HG03439 (cell line): ENCODE measurements around the gene JAML.

Experiments used
- ATAC-seq: cut with Tn5 transposase; IDR thresholded peaks from one replicate; pipeline ENCODE4 v1.9.1; 2021; ENCODE audit warnings: mild to moderate bottlenecking, moderate library complexity; ENCODE audit not compliant: unreplicated experiment

The JAML gene

DNA sequence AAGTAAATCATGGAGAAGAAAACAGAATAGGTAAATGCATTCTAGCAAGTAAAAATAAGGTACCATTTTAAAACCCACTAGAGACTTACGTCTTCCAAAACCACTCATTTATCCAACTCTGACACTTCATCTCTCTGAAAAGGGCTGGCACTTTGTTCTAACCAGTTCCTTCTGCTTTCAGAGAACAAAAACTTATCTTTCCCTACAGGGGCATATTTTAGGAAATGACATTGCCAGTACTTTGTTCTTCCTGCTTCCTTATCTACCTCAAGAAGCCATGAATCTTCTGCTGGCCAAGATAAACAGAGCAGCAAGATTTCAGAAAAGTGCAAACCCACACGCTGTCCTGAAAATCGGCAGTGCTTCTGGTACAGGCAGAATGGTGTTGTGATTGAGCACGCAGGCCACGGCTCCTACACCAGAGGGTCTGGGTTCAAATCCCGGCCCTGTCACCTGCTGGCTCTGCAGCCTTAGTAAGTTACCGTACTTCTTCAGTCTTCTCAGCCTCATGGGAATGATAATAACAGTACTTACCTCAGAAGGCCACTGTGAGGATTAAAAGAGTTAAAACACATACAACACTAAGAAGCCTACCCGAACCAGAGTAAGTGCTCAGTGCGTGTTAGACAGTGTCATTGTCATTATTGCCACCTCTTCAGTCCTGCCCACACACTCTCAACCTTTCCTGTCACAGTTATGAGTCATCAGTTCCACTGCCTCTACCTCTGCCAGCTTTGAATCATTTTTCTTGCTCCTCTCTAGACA is 16.4 kb upstream of the JAML start:
- ATAC-seq, result peak; percentile 88

DNA sequence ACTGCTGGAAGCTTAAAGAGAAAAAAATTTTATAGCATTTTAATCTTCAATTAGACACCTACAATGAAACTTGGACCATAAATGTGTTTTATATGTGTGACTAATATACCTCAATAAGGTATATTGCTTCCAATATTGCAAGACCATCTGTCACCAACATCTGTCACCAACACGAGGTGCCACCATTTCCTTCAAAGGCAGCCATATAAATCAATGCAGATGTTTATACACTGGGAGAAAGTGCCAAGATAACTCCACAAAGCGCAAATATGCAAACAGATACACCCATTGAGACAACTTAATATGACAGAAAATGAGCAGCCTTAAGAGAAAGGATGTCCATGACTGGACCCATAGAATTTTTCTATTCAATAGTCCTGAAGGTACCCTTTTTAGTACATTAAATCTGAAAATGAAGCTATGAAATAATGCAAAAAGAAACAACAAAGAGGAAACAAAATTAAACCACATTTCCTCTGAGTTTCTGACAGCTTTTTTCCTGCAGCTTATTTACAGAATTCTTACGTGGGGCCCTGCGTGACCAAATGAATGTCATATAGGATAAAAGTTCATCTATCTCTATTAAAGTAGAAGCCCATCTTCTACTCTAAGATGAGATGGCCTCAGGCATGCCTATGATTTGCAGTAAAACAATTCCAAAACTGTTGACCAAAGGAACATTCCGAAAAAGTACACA is 14.8 kb upstream of the JAML start:
- no peak for ATAC-seq

DNA sequence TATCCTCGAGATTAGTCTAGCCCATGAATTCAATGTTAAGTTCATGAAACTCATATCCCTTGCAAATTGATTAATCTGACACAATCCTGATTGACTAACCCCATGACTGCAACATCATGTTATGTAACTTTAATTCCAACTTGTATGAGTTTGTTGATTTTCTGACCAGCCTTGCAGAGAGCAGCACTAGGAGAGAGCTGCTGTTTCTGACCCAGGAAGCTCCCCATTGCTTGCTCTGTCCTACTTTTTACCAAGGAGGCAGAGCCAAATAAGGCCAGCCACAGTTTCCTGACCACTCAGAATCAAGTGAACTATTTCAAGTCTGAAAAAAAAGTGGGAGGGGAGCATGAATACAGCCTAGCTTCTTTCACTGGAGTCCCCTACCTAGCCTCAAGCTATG is 14.1 kb upstream of the JAML start:
- no peak for ATAC-seq

DNA sequence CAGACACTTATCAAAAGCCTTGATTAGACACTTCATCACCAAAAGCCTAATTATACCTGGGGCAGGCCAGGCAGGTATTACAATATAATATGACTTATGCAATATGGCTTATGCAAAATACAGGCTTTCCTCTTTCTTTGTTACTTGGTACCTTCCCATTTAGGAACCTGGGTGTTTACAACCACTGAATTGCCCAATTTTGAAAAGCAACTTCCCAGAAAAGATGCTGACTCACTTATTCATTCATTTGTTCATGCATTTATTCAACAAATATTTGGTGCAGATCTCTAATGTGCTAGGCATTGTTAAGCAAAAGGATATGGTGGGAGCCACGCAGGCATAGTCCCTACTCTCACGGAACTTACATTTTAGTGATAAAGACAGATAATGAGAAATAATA is 13.6 kb upstream of the JAML start:
- no peak for ATAC-seq

DNA sequence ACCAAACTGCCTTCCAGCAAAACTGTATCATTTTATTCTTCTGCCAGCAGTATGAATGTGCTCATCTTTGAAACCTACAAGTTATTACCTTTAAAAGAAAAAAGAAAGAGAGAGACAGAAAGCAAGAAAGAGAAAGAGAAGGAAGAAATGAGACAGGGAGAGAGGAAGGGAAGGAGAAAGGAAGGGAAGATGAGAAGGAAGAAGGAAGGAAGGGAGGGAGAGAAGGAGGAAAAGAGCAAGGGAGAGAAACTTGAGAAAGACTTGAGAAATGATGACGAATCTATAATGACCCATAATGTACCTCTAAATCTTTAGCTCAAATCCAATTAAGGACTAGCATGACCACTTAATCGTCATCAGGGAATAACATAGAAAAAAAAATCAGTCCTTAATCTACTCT is 11.4 kb upstream of the JAML start:
- ATAC-seq, result no peak

DNA sequence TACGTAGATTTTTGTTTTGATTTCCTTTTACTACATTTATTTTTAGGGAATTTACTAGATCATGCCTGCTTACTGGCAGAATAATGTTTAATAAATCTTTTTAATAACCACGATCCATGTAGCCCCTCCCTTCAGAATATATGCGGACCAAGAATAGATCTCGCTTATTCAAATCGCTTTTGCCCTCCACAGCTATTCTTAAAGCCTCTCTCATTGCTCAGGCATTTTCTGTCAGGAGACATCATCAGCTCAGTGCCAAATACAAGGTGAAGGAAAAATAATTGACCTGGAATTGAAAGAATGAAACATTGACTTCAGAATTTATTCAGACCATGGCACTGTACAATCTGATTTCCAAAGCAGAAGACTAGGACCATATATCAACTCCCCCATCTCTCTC is 10.0 kb upstream of the JAML start:
- ATAC-seq, result no peak

DNA sequence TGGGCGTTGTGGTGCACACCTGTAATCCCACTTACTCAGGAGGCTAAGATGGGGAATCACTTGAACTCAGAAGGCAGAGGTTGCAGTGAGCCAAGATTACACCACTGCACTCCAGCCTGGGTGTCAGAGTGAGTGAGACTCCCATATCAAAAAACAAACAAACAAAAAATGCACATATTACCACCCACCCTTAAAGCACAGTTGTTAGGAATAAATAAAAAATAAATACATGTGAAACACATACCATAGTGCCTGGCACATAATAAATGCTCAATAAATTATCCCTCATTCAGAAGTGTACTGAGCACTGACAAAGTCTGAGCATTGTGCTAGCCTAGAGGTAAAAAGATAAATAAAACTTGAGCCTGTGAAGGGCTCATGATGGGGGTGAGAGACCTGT is 9.0 kb upstream of the JAML start:
- ATAC-seq, result no peak

DNA sequence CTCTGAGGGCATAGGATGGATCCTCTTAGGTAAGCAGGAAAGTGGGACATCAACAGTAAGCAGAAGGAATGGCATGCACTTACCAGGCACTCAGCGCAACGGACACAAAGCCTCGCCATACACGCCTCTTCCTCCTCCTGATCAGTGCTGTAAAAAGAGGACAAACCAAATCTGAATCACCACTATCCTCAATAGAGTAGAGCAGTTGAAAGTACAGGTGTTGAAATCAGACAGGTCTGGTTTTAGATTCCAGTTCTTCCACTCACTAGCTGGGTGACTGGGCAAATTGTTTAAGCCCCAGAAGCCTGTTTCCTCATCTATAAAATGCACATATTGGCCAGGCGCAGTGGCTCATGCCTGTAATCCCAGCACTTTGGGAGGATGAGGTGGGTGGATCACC is 8.6 kb upstream of the JAML start:
- no peak for ATAC-seq

DNA sequence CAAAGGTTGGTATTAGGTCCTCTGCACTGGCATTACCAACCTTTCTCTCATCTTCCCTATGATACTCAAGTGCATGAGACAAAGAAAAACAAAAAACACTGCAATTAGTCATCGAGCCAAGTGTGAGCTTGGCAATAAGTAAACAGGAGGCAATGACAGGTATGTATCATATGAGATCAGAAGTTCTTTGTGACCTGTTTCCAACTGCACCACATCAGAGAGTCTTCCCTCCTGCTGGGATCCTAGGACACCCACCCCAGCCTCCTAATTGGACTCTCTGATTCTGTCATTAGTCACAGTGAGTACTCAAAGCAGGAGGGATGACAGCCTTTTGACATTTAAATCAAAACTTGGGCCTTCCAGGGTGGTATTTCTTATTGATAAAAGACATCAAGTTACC is 7.8 kb upstream of the JAML start:
- ATAC-seq, result no peak

DNA sequence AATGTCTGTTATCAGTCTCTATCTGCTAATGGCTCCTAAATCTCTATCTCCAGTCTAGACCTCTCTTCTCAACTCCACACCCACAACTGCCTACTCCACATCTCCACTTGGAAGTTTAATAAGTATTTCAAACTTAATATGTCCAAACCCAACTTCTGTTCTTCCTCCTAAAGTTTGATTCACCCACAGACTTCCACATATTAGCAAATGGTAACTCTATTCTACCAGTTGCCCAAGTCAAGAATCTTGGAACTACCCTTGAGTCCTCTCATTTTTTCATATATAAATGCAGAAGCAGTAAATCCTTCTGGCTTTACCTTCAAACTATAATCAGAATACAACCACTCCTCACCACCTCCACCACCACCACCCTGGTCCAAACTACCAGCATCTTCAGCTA is 6.7 kb upstream of the JAML start:
- ATAC-seq, result no peak

DNA sequence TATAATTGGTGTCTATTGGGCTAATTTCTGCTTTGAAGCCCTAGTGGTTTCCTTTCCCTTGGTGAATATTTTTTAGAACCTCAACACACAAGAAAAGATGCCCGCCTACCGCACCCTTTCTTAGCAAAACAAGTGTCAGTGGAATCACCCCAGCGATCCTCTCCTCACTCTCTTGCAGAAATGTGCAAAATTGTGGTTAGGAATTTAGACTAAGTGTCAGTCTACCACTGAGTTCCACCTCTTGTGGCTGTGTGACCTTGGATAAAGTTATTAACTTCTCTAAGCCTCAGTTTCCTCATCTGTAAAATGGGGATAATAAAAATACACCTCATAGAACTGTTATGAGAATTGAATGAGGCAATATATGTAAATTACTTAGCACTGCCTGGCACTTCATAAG is 5.3 kb upstream of the JAML start:
- ATAC-seq, result no peak

DNA sequence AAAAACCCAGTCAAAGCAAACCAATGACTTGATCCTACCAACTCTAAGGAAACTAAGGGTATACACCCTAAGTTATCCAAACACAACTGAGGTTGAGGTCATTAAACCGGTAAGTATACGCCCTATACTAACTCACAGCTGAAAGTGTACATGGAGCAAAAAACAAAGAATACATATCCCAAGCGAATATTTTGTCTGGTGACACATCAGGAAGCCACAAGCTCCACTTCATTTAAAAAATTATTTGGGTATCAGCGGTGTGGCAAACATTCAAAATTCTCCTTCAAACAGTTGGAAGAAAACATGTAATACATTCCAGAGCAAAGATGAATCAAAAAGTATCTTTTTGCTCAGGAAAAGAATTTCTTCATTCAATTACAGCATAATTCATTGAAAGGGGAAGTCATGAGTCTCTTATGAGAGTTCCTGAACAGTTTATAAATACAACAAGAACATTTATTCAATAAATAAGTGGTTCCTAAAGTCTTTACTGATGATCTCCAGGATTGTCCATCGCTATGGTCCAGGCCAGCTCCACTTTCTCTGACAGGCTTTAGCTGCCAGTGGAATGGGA is 4.5 kb upstream of the JAML start:
- ATAC-seq, result no peak

DNA sequence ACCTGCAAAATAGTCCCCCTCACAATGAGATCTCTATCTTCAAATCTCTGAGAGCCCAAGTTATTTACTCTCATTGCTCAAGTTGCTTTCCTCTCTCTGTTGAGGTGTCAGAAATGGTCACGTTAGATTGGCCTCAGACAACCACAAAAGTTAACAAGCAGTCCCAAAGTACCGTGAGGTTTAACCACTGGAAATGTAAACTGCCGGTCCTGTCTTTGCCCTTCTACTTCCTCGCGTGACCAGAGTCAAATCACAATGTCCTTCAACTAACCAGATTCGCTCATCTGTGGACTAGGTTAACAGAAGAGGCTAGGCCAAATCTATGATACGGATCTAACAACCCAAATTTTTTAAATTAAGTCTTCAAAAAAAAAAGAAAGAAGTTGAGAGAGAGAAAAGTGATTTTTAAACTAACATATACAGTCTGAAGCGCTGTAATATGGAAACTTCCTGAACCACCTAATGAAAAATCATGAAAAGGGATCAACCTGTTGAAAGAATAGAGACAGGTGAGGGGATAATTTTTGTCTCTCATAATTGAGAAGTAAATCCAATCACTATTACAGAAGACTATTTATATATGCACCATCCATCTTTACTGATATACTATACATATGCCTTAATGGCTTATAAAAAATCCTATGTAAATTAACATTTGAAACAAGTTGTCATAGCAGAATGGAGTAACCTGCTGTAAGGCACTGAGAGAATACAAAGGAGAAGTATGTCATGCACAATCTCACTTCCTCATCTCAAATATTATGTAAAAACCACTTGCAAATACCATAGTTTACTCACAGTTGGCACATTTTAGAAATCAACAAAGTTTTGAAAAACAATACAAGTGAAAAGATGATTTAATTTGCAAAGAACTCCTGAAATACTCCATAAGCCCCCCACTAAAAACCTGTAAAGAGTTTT is 3.3 kb upstream of the JAML start:
- peak; percentile 61 for ATAC-seq

DNA sequence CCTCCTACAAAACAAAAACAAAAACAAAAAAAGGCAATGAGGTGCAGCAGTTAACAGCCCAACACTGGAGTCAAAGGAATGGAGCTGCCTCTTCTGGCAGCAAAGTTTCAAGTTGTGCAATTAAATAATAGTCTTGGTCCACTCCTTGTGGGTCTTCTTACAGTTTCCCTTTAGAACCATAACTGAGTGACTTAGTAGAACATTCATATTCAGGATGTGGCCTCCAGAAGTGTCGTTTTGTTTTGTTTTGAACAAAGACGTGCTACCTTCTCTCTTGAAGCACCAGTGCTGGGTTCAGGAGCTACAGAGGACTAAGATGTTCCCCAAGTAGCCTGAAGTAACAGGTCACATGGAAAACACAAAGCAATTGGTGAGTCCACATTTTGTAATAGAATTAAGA is 2.0 kb upstream of the JAML start:
- ATAC-seq, result no peak

DNA sequence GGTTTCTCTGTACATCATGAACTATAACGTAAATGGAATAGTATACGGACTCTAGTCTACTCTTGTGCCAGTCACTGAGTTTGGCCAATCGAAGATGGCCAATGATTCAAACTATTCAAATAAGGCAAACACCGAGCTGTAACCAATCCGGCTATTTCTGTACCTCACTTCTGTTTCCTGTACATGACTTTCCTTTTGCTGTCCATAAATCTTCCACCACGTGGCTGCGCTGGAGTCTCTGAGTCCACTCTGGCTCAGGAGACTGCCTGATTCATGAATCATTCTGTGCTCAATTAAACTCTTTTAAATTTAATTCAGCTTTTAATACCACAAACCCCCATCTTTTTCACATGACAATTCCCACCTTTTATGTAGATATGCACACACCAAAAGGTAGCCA is 1.5 kb upstream of the JAML start:
- no peak for ATAC-seq

DNA sequence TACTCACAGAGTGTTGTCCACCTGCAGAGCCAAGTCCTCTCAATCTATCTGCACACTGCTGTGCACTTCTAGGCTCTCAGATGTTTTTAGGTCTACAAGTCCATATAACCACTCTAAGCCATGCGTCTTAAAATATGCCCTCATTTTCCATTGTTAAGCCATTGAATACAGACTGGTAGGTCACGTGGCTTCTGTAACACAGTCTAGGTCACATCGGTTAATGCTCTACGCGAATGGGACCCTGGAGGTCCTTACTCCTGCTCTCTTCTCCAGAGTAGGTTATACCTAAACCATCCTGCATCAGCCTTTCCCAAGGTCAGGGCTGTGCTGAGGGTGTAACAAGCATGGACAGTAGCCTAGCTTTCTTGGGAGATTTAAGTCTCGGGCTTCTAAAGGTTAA is 819 bp downstream of the JAML start:
- ATAC-seq, result no peak

DNA sequence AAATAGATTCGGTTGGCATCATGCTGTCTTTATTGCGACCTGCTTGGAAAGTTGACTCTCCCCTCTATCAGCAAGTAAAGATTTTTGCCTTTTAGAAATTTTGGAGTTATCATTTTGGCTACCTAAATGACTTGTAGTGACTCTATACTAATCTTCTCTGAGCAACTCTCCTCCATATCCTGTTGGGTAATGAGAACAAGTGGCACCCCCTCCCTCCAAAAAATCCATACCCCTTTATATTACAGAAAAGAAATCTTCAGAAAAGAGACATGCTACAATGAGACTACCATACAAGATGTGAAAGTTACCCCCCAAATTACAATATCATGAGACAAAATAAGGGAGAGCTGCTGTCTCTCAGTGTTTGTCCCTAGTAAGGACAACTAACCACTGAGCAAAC is 1.2 kb downstream of the JAML start:
- no peak for ATAC-seq

DNA sequence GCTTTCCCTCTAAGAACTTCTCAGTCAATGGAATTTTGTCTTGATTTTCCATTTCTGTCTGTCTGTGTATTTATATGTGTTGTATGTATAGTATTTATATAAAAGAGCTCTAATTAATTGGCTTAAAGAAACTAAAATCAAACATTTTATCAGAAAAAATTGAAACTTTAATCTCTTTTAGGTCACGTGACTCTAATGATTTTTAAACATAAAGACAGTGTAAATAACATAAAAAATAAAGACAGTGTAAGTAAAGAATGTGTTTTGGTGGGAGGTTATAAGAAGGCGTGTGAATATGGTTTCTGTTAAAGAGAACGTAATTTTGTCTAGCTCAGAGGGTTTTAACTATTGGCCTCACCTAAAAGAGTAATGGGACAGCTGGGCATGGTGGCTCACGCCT is 2.4 kb downstream of the JAML start:
- no peak for ATAC-seq

DNA sequence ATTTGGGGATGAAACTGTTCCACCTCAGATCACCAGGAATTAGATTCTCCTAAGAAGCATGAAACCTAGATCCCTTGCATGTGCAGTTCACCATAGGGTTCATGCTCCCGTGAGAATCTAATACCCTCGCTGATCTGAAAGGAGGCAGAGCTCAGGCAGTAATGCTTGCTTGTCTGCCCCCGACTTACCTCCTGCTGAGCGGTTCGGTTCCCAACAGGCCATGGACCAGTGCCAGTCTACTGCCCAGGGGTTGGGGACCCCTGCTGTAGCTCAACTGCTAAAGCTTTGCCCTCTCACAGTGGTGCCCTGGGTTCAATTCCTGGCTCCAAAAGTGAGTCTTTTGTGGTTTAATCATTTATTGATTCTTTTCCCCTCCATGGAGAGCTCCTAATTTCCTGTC is 3.4 kb downstream of the JAML start:
- no peak for ATAC-seq

DNA sequence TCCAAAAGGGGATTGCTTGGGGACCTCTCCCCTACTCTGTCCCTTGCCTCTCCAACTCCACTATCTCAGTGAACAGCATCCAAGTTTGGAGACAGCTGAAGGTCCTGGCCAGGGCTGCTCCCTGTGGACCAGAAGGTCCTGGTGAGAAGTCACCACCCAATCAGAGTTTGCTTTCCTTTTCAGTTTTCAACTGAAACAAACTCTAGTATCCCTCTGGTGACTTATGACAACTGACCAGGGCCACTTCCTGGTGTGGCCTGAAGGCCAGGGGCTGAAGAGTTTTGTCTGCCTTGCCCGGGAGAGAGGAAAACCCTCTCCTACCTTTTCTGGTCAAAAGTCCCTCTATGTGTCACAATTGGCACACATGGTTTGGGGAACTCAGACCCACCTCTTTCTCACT is 5.1 kb downstream of the JAML start:
- ATAC-seq, result no peak

DNA sequence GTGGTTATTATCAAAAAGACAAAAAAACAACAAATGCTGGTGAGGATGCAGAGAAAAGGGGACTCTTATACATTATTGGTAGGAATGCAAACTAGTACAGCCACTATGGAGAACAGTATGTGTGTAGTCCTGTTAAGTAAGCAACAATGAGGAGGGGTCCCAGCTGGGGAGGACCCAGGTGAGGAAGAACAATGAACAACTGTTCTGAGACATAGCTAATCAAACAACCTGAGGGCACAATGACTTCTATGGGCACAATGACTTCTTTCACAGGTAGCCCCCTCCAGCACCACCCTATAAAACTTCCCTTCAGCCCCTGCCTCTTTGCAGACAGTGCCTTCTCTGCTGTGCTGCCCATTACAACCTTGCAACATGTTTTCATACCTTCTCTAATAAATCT is 5.6 kb downstream of the JAML start:
- ATAC-seq, result no peak
